ENCODE data around the gene LY6G6C.
A peak's percentile ranks its signal among the peaks of the same experiment; 100 is the strongest.

LY6G6C gene

GRCh38 chr6:31740397-31741223 lies 19.1 kb upstream of the LY6G6C start:
- no peak for DNase-seq

DNA sequence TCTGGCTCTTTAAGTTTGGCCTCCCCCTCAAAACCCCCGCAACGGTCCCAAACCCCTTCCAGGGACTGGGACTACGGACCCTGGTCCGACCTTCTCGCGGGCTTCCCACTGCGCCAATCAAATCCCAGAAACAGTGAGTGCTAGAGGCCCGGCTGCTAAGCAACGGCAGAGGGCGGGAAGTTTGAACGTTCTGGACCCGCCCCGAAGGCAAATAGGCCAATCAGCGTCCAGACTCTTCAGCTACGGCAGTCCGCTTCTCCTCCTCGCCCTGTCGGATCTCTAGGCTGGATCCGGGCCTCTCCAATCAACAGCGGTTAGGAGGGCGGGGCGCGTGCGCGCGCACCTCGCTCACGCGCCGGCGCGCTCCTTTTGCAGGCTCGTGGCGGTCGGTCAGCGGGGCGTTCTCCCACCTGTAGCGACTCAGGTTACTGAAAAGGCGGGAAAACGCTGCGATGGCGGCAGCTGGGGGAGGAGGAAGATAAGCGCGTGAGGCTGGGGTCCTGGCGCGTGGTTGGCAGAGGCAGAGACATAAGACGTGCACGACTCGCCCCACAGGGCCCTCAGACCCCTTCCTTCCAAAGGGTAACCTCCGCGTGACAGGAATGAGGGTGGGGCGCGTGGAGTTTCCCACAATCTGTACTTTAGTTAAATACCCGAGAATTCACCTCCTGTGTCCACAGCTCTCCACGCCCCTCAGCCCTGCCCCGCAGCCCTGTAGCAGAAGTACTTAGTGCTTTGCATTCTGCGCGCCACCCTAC lies 18.3 kb upstream of the LY6G6C start, which contains the start of gene MSH5:
TSS of gene MSH5 (plus strand) at position 367 of the 758 bp plus-strand sequence. CDS start 462 bp downstream, outside the sequence.
- DNase-seq, result peak; percentile 98

DNA sequence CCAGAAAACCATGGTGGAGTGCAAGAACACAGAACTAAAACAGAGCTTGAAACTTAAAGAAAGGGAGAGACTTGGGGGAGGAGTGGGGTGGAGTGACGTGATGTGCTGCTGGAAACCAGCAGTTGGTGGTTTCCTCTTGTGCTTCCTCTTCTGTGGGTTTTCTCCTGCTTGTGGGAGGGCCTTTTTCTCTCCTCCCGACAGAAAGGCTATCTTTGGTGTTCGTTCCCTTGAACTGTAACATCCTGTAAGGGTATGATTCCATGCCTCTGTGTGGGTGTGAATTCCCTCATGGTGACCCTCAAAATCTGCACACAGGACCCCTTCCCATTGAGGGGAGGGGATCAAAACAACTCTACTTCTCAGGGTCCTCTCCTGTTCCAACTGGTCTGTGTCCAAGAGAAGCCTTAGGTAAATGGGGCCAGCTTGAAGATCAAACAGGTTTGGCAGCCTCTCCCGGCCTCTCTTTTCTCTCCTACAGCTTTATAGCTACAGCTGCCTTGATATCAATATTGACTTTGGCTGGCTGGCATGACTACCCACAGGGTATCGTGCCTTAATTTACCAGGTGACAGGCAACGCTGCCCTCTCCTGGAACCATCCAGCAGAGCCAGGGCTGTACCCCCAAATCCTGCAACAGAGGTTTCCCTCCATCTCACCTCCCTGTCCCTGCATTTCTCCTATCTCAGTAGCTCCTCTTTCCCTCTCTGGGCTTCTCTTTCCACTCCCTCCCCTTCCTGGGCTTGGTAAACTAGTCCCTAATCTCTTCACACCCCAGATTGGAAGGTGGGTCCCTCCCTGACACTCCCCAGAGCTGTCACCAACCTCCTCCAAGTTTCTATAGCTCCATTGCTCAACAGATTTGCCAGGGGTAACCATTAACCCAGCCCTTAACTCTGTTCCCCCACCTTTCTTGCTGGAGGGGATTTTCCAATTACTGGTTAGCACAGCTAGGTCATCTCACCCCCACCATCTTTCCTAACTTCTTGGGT lies 16.7 kb upstream of the LY6G6C start:
- peak; percentile 82 for DNase-seq

DNA sequence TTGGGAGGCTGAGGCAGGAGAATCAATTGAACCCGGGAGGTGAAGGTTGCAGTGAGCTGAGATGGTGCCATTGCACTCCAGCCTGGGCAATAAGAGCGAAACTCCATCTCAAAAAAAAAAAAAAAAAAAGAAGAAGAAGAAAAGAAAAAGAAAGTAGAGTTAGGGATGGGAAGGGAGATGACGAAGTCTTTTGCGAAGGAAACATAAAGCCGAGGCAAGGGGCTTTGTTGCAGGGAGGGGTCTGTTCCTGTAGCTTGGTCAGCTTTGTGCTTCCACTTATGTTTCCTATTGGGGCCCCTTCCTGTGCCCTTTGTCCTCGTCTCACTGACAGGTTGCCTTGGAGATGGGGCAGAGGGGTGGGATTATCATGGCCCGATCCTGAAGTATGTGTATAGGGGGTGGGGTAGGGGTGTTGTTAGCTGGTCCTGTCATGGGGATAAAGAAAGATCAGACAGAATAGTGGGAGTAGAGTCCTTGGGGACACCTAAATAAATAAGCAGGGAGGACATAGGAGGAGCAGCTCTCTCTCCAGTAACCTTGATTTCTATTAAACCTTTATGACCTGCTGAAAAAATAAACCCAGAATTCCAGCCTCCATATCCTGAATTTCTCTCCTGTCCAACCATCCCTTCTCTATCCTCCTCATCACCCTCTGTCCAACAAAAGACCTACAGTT lies 15.9 kb upstream of the LY6G6C start:
- DNase-seq, result no peak

DNA sequence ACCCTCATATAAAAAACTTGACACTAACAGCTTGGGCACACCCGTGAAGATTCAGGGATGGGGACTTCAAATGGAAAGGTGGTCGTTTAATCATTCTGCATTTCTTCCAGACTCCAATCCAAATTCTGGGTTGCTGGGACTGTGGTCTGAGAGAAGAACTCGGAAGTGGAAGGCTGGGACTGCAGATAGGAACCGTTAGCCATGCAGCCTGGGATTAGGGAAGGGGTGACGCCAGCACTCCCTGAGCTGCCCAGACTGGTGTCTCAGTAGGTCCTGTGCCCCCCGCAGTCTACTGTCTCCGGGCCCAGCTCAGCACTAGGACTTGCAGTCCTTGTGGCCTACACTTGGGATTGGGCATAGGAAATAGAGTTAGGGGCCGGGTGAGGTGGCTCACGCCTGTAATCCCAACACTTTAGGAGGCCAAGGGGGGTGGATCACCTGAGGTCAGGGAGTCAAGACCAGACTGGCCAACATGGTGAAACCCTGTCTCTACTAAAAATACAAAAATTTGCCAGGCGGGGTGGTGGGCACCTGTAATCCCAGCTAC lies 15.3 kb upstream of the LY6G6C start:
- no peak for DNase-seq

DNA sequence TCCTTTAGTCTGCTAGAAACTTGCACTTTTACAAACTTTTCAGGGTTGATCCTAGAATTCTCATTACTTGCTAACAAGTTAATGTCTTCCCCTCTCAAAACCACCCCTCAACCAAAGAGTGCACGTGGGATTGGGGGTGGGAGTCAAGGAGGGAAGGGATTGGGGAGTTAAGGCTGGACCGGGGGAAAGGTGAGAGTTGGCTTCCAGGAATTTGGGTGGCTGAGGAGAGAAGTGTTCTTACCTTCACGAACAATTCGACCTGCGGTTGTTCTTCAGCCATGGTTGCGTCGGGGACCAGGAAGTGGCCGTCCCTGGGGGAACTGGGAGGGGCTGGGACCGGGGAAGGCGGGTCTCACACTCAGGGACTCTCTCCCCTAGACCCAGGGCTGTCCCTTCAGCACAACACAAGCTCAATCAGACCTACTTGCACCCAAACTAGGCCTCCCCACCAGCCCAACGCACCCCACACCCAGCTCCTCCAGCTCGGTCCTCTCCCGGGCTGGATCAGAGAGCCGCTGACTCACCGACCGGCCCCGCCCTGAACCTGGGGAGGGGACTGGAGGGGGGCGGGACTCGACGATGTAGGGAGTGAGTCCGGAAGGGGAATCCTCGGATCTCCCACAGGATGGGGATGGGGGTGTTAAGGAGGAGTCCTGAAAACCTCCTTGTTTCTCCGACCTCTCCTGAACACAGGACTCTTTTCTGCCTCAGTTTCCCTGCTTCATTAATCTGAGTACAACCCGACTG lies 14.6 kb upstream of the LY6G6C start, which contains the start of gene CLIC1:
TSS of gene CLIC1 (minus strand) at position 510 of the 747 bp plus-strand sequence. CDS start at position 280, 230 bp downstream.
- peak; percentile 84 for DNase-seq

DNA sequence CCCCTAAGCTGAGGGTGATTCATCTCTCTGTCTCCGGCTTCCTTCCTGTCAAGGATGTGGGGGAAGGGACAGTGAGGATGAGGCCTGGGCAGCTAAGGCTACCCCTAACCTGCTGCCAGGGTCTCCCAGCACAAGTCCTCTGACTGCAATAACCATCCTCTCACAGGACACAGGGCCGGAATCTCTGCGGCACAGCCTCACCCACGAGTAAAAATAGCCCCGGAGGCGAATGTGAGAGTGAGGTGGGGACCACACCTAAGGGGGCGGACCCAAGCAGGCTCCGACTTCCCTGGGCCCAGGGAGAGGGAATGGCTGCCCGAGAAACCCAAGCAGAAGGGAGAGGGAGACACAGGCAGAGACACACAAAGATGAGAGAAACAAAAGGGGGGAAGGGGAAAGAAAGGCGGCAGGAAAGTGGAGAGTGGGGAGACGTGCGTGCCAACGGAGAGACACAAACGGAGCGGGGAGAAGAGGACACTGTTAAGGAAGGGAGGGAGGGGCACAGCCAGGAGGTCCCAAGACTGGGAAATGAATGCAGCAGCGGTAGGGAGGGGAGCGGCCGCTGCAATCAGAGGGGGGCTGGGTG lies 13.4 kb upstream of the LY6G6C start:
- peak; percentile 82 for DNase-seq

DNA sequence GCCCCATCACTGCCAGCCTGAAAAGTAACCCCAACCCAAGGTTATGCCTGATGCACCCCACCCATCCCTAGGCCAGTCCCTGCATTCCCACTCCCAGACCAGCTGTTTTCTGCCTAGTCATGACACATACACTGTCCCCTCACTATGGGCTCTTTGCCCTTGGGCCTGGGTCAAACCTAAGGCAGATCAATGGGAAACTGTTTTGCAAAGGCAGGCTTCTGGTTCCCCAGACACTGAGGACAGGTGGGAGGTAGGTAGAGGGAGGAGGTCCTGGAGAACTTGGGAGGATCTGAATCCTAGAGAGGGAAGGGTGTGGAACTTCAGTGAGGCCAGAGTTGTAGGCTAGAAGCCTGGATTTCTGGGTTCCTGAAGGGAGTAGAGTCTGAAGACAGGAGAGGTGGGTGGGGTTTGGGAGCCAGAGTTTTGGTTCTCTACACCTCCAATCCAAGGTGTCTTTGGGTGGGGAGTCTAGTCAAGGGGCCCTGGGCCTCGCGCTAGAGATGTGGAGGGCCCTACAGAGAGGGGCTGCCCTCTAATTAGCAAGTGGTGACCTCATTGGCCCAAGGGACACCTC lies 12.8 kb upstream of the LY6G6C start:
- DNase-seq, result no peak

DNA sequence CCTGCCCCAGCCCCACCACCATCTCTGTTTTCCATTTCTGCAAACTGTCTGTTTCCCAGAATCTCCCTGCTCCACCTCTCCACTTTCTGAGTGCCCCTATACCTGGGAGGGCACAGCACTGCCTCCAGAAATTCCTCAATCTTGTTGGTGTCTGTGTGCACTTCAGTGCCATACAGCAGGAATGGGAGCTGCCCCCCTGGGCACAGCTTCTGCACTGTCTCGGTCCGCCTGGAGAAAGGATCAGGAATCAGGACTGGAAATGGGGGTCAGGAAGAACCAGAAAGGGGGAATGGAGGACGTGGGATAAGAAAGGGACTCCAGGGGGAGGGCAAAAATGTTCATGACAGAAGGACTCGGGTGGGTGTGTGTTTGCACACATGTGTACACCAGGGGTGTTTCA lies 12.2 kb upstream of the LY6G6C start:
- no peak for DNase-seq

DNA sequence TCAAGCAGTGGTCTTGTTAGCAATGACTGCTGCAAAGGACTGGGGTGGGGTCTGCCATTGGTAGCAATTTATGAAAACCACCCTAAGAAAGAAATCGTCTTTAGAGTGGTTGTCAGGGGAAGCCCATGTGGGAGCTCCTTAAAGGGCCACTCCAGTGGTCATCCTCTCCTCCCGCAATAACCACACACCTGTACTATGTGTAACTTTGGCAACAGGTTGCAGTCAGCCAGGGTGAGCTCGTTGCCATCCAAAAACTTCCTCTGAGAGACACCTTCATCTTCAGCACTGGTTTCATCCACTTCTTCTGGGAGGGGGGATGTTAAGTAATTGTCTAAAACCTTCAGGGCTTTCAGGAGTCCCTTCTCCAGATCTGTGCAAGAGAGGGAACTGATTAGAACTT lies 10.5 kb upstream of the LY6G6C start:
- no peak for DNase-seq

DNA sequence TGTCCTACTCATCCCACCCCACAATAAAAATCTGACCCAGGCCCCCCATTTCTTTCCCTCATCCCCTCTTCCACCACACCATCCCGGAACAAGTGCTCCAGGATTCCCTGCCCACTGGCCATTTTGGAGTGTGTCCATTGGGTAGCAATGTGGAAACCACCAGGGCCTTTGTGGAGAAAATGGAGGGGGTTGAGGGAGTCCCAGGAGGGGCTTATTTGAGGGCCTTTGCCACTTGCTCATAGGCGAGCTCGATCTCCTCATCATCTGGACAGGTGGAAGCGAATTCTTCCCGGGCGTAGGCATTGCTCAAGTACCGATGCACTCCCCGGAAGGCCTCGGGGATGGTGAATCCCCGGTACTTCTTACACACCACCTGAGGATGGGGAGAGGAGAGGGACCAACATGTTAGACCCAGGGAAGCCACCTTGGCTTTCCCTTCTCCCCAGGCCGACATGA lies 9.1 kb upstream of the LY6G6C start:
- DNase-seq, result no peak

DNA sequence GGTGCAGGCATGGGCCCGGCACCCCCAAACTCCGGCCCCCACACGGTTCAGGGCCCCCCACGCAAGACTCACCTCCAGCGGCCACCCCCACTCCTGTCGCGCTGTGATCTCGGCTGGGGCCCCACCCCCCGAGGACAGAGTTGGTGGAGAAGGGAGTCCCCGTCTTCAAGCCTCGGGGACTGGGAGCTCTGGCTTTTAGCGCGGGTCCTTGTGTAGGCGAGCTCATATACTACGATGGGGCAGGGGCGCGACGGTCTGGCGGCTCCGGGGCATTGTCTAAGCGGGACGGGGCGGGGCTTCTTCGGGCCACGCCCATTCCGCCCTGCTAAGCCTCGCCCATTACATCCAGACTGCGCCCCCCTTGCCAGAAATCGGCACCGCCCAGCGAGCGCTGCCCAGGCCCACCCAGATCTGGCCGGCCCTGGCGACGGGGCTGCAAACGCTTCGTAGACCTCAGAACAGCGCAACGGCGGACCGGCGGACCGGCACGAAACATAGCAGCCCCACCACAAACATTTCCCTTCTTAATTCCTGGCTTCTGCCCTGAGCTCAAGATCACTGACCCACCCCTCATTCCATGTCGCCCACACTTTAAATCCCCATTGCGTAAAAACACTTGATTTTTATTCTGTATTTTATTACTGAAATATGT lies 8.6 kb upstream of the LY6G6C start:
- peak; percentile 76 for DNase-seq

DNA sequence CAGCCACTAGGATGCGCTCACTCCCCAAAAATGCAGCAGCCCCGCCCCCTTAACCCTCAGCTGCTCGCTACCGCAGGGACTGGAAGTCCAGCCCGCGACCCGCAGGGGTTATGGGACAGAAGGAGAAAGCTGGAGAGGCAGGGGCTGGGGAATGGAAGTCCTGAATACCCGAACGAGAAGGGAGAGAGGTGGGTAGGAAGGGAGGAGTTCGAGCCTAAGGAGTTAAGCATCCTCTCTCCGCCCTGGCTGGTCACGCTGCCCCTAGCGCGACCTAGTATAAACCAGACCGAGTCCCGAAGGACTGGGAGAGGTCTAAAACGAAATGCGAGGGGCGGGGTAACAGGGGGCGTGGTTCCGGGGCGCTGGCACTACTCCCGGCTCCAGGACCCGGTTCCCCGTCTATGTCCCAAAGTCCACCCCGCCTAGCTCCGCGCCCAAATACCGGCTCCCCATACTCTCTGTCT lies 8.0 kb upstream of the LY6G6C start:
- peak; percentile 83 for DNase-seq

DNA sequence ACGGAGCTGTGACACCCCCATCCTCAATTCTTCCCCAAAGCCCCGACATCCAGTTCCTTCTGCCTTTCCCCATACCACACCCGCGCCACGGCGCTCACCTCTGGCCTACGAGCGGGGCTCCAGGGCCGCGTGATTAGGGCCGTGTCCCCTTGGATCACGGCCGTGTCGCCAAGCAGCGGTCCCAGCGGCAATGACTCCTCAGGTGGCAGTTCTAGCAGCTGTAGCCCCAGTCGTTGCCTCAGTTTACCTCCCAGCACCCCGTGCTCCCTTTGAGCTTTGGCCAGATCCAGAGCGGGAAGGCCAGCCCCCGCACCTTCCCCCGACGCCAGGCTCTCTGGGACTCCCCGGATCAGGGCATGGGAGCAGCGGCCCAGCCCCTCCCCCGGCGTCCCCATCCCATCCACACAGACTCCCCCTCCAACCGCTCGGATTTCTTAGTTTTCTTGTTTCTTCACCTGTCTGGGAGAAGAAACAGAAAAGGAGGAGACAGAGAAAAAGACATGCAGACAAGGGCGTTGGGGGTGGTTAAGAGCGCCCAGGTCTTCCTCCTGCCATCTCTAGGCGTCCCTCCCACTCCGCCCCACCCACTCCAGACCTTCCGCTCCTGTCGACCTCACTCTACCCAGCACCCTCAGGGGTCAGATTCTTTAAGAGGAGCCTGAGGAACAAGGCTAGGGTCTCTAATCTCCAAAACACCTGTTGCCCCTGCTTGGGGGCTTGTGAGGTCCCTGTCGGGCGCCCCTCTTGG lies 7.4 kb upstream of the LY6G6C start, which contains the start of gene DDAH2:
TSS of gene DDAH2 (minus strand) at position 533 of the 748 bp plus-strand sequence. CDS start at position 395, 138 bp downstream.
- DNase-seq, result no peak

DNA sequence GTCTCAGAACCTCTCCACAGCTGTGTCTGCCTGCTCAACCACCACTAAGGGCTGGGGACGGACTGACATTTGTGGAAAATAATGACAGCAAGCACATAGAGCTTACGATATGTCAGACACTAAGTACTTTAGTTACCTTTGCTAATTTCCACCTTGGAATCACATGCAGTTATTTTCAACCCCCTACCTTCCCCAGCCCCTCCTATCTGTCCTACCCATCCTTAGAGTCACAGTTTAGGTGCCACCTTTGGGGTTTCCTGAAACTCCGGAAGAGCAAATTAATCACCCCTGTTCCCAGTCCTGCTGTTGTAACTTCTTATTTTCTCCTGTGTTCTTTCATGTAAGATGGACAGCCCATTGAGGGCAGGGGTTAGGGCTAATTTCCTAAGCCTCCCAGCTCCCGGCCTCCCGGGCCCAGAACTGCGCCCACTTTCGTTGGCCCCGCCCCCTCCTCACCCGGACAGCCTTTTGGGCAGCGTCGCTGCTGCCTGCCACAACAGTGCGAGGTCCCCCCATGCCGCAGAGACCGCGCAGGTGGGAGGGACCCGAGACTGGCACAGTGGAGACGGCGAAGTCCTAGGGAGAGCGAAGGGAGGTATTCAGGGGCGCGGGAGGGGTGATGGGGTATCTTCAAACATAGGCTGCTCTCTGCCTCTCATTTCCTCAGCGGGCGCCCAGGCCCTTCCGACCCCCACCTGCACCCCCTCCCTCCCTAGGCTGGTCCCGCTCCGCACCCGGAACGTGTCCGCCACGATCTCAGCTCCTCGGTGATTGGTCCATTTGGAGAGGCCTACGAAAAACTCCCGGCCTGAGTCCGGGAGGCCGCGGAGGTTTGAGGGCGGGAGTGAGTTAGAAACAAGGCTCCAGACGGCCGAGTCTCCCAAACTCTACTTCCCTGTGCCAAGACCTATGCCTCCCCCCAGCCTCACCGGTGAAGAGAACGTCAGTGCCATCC lies 6.4 kb upstream of the LY6G6C start:
- DNase-seq, result no peak

DNA sequence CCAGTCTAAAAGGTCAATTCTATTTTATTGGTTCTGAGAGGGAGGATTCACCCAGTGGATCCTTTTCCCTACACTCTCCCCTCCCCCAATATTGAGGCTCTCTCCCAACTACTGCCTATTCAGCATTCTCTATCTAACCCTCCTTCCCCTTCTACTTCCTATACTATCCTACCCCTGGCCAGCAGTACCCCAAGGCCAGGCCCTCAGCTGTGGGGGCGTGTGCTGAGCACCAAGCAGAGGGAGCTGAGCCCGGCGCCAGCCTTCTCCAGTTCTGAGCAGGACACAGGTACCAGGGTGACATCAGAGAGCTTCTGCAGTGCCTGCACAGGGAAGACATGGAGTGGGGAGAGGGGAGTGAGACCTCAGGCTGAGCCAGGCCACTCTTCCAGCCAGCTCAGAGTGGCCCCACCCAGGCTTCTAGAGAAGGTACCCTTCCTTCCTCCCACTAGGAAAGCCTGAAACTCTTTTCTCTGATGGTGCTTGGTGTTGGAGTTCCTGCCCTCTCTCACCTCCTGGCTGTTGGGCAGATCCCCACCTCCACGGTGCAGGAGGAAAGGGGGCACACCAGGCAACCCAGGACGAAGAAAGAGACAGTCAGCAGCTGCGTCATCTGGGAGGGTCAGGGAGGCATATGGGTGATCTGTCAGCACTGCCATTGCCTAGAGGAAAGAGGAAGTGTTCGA lies 5.6 kb upstream of the LY6G6C start:
- DNase-seq, result peak; percentile 79

Measured in CD4-positive, alpha-beta T cell treated with Interleukin-15 for 1 hour (primary cell).